Gastroesophageal sphincter (tissue), 4 donors: ENCODE results near the gene GXYLT2. TPM values are rescaled to one million over a fixed set of nuclear protein-coding genes. Genes with fewer than 3 reads are reported as not detected.

Source experiments
- ATAC-seq: fragments of 150-250 bp; one replicate; pipeline ENCODE4 v1.9.1; 2016; ENCODE audit warnings: mild to moderate bottlenecking, moderate library complexity
- H3K27ac ChIP-seq, 4 donors: fragments of 200-600 bp; sonication (generic) in 3 of 4; 1 replicate in 3 of 4; 2 replicates in 1 of 4; pipeline ENCODE4 v1.5.1; 2016 to 2019
- H3K27me3 ChIP-seq: fragments of 200-600 bp; sonication (generic); one replicate; pipeline ENCODE4 v1.5.1; 2019
- H3K36me3 ChIP-seq, 2 donors: fragments of 200-600 bp; sonication (generic); one replicate each; pipeline ENCODE4 v1.5.1; 2019; ENCODE audit warnings: control low read depth in 1 of 2
- H3K4me1 ChIP-seq, 3 donors: fragments of 200-600 bp; sonication (generic); 1 replicate in 2 of 3; 2 replicates in 1 of 3; pipeline ENCODE4 v1.5.1; 2016 to 2019; ENCODE audit warnings: control low read depth in 2 of 3
- H3K4me3 ChIP-seq, 2 donors: fragments of 200-600 bp; sonication (generic); one replicate each; pipeline ENCODE4 v1.5.1; 2019; ENCODE audit warnings: mild to moderate bottlenecking in 1 of 2, moderate library complexity in 1 of 2
- H3K9me3 ChIP-seq, 3 donors: fragments of 200-600 bp; sonication (generic); one replicate each; pipeline ENCODE4 v1.5.1; 2017 to 2019; ENCODE audit warnings: control low read depth in 2 of 3
- CTCF ChIP-seq, 4 experiments: fragments of 200-600 bp in 2 of 4; fragments of 450-650 bp in 2 of 4; sonication (generic) in 1 of 4; IDR thresholded peaks; one replicate each; pipeline ENCODE4 v1.5.1; 2017 to 2019; ENCODE audit warnings: antibody characterized with exemption in 4 of 4, mild to moderate bottlenecking in 2 of 4, moderate library complexity in 2 of 4
- EP300 ChIP-seq: sonication (generic); formaldehyde crosslinking; IDR thresholded peaks from one replicate; pipeline ENCODE4 v1.6.1; 2017; ENCODE audit warnings: antibody characterized with exemption, mild to moderate bottlenecking
- POLR2A ChIP-seq, 2 donors: fragments of 450-650 bp; IDR thresholded peaks; one replicate each; pipeline ENCODE4 v1.6.1; 2017; ENCODE audit warnings: antibody characterized with exemption in 2 of 2, mild to moderate bottlenecking in 2 of 2, moderate library complexity in 1 of 2
- POLR2AphosphoS5 ChIP-seq: sonication (generic); formaldehyde crosslinking; IDR thresholded peaks from one replicate; pipeline ENCODE4 v1.6.1; 2017; ENCODE audit warnings: antibody characterized with exemption
- WGBS, 2 donors: methylation state at CpG; one replicate each; pipeline ENCODE4 v1.1.5; 2018; ENCODE audit warnings: low coverage in 1 of 2; 5-methylcytosine and 5-hydroxymethylcytosine counted together
- total RNA-seq, 4 donors: library from RNA; depleted of rRNA; stranded (reverse); fragments of >200 nt; gene quantifications; one replicate each; pipeline ENCODE4 v1.1.0, GENCODE V29; 2016

GXYLT2 gene
- total RNA-seq, 4 donors from 2014 or later: 6.1 to 7.9 (median 7.0) TPM

GRCh38 chr3:72944696-72945095 lies 56.9 kb downstream of the GXYLT2 start:
- H3K4me1 ChIP-seq: no peaks in the 10 kb centered on the region
- no peak for TF ChIP-seq POLR2A (IDR thresholded peaks at IDR 0.05)
- no peak for TF ChIP-seq POLR2AphosphoS5
- no peak for TF ChIP-seq EP300
- no peak for TF ChIP-seq CTCF (IDR thresholded peaks at IDR 0.05)
- ATAC-seq: no peak
- 94 to 96% methylated on average over 4 to 7 of the region's 7 CpGs for WGBS, 2 donors
- H3K36me3 ChIP-seq: no peaks in the 10 kb centered on the region
- H3K4me3 ChIP-seq: no peak overlapping the region
- no peaks in the 10 kb centered on the region for H3K9me3 ChIP-seq
- no peaks in the 10 kb centered on the region for H3K27me3 ChIP-seq
- no peak overlapping the region for H3K27ac ChIP-seq

- ATAC-seq: no peak
- Histone ChIP-seq H3K9me3 (no peaks in the 10 kb centered on the region), H3K36me3 (no peaks in the 10 kb centered on the region), H3K4me3 (no peak overlapping the region), H3K4me1 (no peaks in the 10 kb centered on the region), H3K27ac (no peak overlapping the region), H3K27me3 (no peaks in the 10 kb centered on the region)
- TF ChIP-seq EP300 (no peak), CTCF (IDR thresholded peaks at IDR 0.05) (no peak), POLR2A (IDR thresholded peaks at IDR 0.05) (no peak), POLR2AphosphoS5 (no peak)
- WGBS, 2 donors: 66 to 72% methylated on average over 3 to 8 of the region's 8 CpGs
Observed at GRCh38 chr3:72947715-72948490, 60.1 kb downstream of the GXYLT2 start.

GRCh38 chr3:72949016-72949415 lies 61.2 kb downstream of the GXYLT2 start:
- no peak for ATAC-seq
- Histone ChIP-seq H3K27ac (no peak overlapping the region), H3K9me3 (no peaks in the 10 kb centered on the region), H3K27me3 (no peaks in the 10 kb centered on the region), H3K36me3 (no peaks in the 10 kb centered on the region), H3K4me1 (no peaks in the 10 kb centered on the region), H3K4me3 (no peak overlapping the region)
- TF ChIP-seq EP300: no peak
- no peak for TF ChIP-seq CTCF (IDR thresholded peaks at IDR 0.05)
- no peak for TF ChIP-seq POLR2AphosphoS5
- TF ChIP-seq POLR2A (IDR thresholded peaks at IDR 0.05): no peak
- WGBS, 2 donors: 100% methylated on average over 2 to 4 of the region's 4 CpGs

DNA sequence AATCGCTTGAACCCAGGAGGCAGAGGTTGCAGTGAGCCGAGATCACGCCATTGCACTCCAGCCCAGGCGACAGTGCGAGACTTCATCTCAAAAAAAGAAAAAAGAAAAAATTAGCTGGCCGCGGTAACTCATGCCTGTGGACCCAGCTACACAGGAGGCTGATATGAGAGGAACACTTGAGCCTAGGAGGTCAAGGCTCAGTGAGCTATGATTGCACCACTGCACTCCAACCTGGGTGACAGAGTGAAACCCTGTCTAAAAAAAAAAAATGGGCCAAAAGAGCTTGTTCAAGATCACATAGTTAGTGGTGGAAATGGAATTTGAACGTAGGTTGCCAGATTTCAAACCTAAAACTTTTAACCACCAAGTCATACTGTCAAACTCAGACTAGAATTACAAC lies 62.5 kb downstream of the GXYLT2 start:
- WGBS, 2 donors: 86 to 88% methylated on average over 1 to 5 of the region's 8 CpGs
- no peak overlapping the region for H3K27ac ChIP-seq

More for the DNA sequence above, 62.5 kb downstream of the GXYLT2 start:
- Histone ChIP-seq H3K9me3 (no peaks in the 10 kb centered on the region), H3K4me1 (no peaks in the 10 kb centered on the region), H3K4me3 (no peak overlapping the region), H3K27me3 (no peaks in the 10 kb centered on the region), H3K36me3 (no peaks in the 10 kb centered on the region)
- no peak for TF ChIP-seq POLR2A (IDR thresholded peaks at IDR 0.05)
- TF ChIP-seq CTCF (IDR thresholded peaks at IDR 0.05): no peak
- no peak for TF ChIP-seq EP300
- no peak for TF ChIP-seq POLR2AphosphoS5
- no peak for ATAC-seq
